Ovary (tissue), 9 donors: ENCODE data around the gene HSPB1. TPM values are rescaled to one million over a fixed set of nuclear protein-coding genes. Genes with fewer than 3 reads are reported as not detected.
"Not testable (repeated sequence)": the region's sequence is repeated elsewhere in the genome, so short reads cannot be mapped to it uniquely, and the experiment has no call there.

Source experiments
- DNase-seq, 5 donors: peaks; one replicate each; pipeline ENCODE4 v3.0.0-alpha.2; 2019 to 2020
- H3K27ac ChIP-seq, 2 donors: fragments of 200-600 bp; one replicate each; pipeline versions ENCODE4 v1.5.1 to v1.8.0; 2019 to 2022
- H3K27me3 ChIP-seq: fragments of 200-600 bp; one replicate; pipeline ENCODE4 v1.8.0; 2022
- H3K36me3 ChIP-seq: fragments of 200-600 bp; sonication (generic); one replicate; pipeline ENCODE4 v1.5.1; 2019
- H3K4me1 ChIP-seq: one replicate; pipeline ENCODE4 v1.8.1; 2013; ENCODE audit warnings: mild to moderate bottlenecking, moderate library complexity; ENCODE audit not compliant: insufficient read depth
- H3K4me3 ChIP-seq: fragments of 200-600 bp; sonication (generic); one replicate; pipeline ENCODE4 v1.5.1; 2017
- H3K9me3 ChIP-seq, 2 donors: fragments of 200-600 bp in 1 of 2; sonication (generic) in 1 of 2; one replicate each; pipeline versions ENCODE4 v1.5.1 to v1.8.1; 2013 to 2019; ENCODE audit warnings: mild to moderate bottlenecking in 1 of 2, moderate library complexity in 1 of 2
- EP300 ChIP-seq: sonication (generic); formaldehyde crosslinking; IDR thresholded peaks from one replicate; pipeline ENCODE4 v1.6.1; 2017; ENCODE audit warnings: antibody characterized with exemption
- POLR2A ChIP-seq: fragments of 450-650 bp; IDR thresholded peaks from one replicate; pipeline ENCODE4 v1.6.1; 2017; ENCODE audit warnings: antibody characterized with exemption, mild to moderate bottlenecking, moderate library complexity
- WGBS, 3 donors: extraction: QIAGEN DNeasy Blood & Tissue Kit in 1 of 3; methylation state at CpG; one replicate each; pipeline versions ENCODE4 v1.1.5 to v1.1.7; 2013 to 2017; 5-methylcytosine and 5-hydroxymethylcytosine counted together
- intact Hi-C, 4 donors: fragments of 100-400 bp; cut with DNase I; formaldehyde crosslinking; loops; one replicate each; pipeline versions ENCODE4 v1.11.0 to v1.15.1; 2022 to 2023
- polyA plus RNA-seq, 2 donors: library from polyadenylated mRNA; stranded (reverse); fragments of 200-250 nt in 1 of 2; fragments of 350-450 nt in 1 of 2; fragmentation: Illumina TruSeq in 1 of 2; extraction: RNeasy Lipid Tissue Mini Kit (QIAGEN cat#74804) in 1 of 2; gene quantifications; one replicate each; pipeline ENCODE4 v1.2.3, GENCODE V29; 2013 to 2014
- total RNA-seq, 7 donors: library from RNA; depleted of rRNA in 2 of 7; stranded (reverse); fragments of >200 nt in 2 of 7; fragmentation: NEBNext Ultra II Directional in 3 of 7; extraction: Animal tissue kit (Norgen Biotek cat#: 25700) in 3 of 7; gene quantifications; one replicate each; pipeline versions ENCODE4 v1.1.0 to v1.2.4, GENCODE V29; 2016 to 2023
- TF ChIP-seq, protein P1 (sequence below), 3 donors: fragments of 450-650 bp in 2 of 3; fragments of 200-600 bp in 1 of 3; IDR thresholded peaks; one replicate each; pipeline versions ENCODE4 v1.5.1 to v1.8.0; 2016 to 2022; ENCODE audit warnings: antibody characterized with exemption in 3 of 3, mild to moderate bottlenecking in 1 of 3
- donor health status: DM: no; HTN: no; CAD: no; lungs with moderate emphysema.
- donor health status: DM: no; HTN: no; CAD: no.
- donor health status: Bipolar disorder and iron deficiency.
- donor health status: DM: yes; HTN: yes; CAD: no.
- donor health status: DM: no; HTN: no; CAD: no.
- donor health status: DM: yes; HTN: yes; CAD: no.

HSPB1 gene
- total and polyA plus RNA-seq, 9 donors: 5.7 to 913 (median 430) TPM

DNA sequence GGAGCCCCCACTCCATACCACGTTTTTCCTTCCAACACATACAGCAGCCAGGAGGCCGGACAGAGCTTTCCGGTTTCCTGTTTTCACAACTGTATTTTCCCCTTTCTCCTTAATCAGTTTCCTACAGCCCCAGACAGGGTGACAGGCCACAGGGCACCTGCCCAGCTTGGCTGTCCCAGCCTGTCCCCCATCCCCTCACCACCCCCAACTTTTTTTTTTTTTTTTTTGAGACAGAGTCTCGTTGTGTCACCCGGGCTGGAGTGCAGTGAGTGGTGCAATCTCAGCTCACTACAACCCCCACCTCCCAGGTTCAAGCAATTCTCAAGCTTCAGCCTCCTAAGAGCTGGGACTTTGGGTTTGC lies 10.3 kb upstream of the HSPB1 start:
- H3K9me3 ChIP-seq: no peaks in the 10 kb centered on the region
- no peaks in the 10 kb centered on the region for H3K27me3 ChIP-seq
- intact Hi-C loops: loop anchor here in 1 of 4 donors (5.0 to 10.0 kb wide), 2 partner anchors 110 to 1393 kb away; no protein-coding TSS in a partner anchor
- no peaks in the 10 kb centered on the region for H3K36me3 ChIP-seq
- TF ChIP-seq POLR2A (no peak), EP300 (no peak)
- TF ChIP-seq, protein P1, sequence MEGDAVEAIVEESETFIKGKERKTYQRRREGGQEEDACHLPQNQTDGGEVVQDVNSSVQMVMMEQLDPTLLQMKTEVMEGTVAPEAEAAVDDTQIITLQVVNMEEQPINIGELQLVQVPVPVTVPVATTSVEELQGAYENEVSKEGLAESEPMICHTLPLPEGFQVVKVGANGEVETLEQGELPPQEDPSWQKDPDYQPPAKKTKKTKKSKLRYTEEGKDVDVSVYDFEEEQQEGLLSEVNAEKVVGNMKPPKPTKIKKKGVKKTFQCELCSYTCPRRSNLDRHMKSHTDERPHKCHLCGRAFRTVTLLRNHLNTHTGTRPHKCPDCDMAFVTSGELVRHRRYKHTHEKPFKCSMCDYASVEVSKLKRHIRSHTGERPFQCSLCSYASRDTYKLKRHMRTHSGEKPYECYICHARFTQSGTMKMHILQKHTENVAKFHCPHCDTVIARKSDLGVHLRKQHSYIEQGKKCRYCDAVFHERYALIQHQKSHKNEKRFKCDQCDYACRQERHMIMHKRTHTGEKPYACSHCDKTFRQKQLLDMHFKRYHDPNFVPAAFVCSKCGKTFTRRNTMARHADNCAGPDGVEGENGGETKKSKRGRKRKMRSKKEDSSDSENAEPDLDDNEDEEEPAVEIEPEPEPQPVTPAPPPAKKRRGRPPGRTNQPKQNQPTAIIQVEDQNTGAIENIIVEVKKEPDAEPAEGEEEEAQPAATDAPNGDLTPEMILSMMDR (IDR thresholded peaks at IDR 0.05): no peak
- peak overlapping the region; percentile 25 for H3K4me3 ChIP-seq
- WGBS, 3 donors: 14 to 19% (median 15%) methylated on average over 5 of the region's 5 CpGs
- peaks cover 10% of the 10 kb centered on the region for H3K4me1 ChIP-seq
- H3K27ac ChIP-seq: peak overlapping the region; percentile 87 to 99
- DNase-seq: peak in 1 of 5 donors; percentile 54

DNA sequence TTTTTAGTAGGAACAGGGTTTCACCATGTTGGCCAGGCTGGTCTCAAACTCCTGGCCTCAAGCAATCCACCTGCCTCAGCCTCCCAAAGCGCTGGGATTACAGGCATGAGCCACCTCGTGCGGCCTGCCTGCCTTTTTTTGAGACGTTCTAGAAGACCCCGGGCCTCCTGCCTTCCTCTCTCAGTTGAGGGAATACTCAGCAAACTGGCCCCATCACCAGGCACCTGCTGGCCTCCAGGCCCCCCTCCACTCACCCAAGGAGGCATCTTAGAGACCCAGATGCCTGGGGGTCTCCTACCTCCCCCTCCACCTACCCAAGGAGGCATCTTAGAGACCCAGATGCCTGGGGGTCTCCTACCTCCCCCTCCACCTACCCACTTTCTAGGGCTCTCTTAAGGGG lies 9.6 kb upstream of the HSPB1 start:
- peak overlapping the region in 1 of 2 donors; percentile 99 for H3K27ac ChIP-seq
- peaks cover 16% of the 10 kb centered on the region for H3K4me1 ChIP-seq
- not testable (repeated sequence) for H3K4me3 ChIP-seq, H3K36me3 ChIP-seq, H3K27me3 ChIP-seq, H3K9me3 ChIP-seq, DNase-seq
- 83 to 89% (median 84%) methylated on average over 5 of the region's 5 CpGs for WGBS, 3 donors
- intact Hi-C loops: loop anchor here in 1 of 4 donors (5.0 to 10.0 kb wide), 2 partner anchors 111 to 1392 kb away; no protein-coding TSS in a partner anchor

DNA sequence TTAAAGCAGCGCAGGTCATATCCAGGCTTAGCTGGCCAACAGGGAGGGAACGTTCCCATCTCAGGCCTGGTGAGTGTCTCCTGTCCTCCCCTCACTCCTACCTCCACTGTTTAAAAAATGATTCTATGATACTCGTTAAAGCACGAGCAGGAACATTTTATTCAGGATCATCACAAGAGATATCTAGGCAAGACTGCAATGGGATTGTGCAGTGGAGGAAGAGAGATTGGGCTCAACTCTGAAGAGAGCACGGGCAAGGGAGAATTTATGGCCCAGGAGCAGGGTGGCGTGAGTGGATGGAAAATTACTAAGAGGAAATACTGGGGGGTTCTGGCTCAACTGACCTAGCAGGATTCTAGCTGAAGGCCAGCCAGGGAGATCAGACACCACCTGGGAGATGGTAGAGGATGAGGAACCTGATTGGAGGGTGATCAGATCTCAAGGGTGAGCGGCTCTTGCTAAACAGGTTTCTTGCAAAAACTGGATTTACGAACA lies 9.0 kb upstream of the HSPB1 start:
- no peaks in the 10 kb centered on the region for H3K27me3 ChIP-seq
- TF ChIP-seq, protein P1 (IDR thresholded peaks at IDR 0.05): no peak
- no peak for TF ChIP-seq POLR2A
- H3K4me3 ChIP-seq: no peak overlapping the region
- no peak for DNase-seq
- H3K9me3 ChIP-seq: no peaks in the 10 kb centered on the region
- H3K4me1 ChIP-seq: peaks cover 16% of the 10 kb centered on the region
- peak overlapping the region; percentile 88 to 99 for H3K27ac ChIP-seq
- intact Hi-C loops: loop anchor here in 1 of 4 donors (5.0 to 10.0 kb wide), 2 partner anchors 111 to 1391 kb away; no protein-coding TSS in a partner anchor
- 65 to 80% (median 71%) methylated on average over 8 of the region's 8 CpGs for WGBS, 3 donors
- no peaks in the 10 kb centered on the region for H3K36me3 ChIP-seq

DNA sequence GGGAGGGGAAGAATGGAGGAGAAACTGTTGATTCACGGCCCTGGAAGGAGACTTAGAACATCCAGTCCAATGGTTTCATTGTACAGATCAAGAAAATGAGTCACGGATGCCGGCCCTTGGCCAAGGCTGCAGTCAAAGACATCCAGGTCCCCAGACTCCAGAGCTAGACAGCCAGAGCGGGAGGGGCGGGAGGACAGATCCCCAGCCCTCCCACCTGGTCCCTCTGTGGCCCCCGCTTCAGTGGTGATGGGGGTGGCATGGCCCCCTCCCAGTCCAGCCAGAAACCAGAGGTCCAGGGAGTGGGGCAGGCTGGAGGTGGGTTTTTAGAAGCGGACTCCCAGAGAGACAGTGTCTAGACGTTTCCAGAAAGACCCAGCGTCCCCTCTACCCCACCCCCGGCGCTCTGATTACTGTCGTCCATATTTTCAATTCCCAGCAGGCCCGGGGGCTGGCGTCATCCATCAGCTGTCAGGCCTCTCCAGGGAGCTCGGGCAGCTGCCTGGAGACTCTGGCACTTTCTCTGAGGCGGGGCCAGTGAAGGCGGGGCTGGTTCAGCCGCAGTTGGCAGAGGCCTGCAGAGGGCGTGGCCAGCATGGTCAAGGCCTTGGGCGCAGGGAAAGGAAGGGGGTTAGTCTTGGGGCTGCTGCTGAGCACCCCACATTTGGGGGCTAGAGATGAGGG lies 8.0 kb upstream of the HSPB1 start:
- peaks cover 16% of the 10 kb centered on the region for H3K4me1 ChIP-seq
- peak; percentile 1 for TF ChIP-seq POLR2A
- TF ChIP-seq, protein P1 (IDR thresholded peaks at IDR 0.05): no peak
- intact Hi-C loops: loop anchor here in 1 of 4 donors (5.0 to 10.0 kb wide), 2 partner anchors 112 to 1390 kb away; no protein-coding TSS in a partner anchor
- no peaks in the 10 kb centered on the region for H3K36me3 ChIP-seq
- peak overlapping the region; percentile 21 for H3K4me3 ChIP-seq
- 5 to 15% (median 14%) methylated on average over 19 to 20 of the region's 20 CpGs for WGBS, 3 donors
- H3K27ac ChIP-seq: peak overlapping the region; percentile 88 to 99
- DNase-seq: peak; percentile 96 to 98 (median 97)
- H3K9me3 ChIP-seq: no peaks in the 10 kb centered on the region
- no peaks in the 10 kb centered on the region for H3K27me3 ChIP-seq
